NOMO-1 treated with dmso at 0.1 percent for 144 hours (cell line): ENCODE data around the gene CNDP1.
"Not testable (repeated sequence)": the region's sequence is repeated elsewhere in the genome, so short reads cannot be mapped to it uniquely, and the experiment has no call there.

Experiments used
- DNase-seq: peaks from one replicate; lab custom pipeline; 2025; ENCODE audit not compliant: unreplicated experiment; lab: John Stamatoyannopoulos, UW

CNDP1 gene

DNA sequence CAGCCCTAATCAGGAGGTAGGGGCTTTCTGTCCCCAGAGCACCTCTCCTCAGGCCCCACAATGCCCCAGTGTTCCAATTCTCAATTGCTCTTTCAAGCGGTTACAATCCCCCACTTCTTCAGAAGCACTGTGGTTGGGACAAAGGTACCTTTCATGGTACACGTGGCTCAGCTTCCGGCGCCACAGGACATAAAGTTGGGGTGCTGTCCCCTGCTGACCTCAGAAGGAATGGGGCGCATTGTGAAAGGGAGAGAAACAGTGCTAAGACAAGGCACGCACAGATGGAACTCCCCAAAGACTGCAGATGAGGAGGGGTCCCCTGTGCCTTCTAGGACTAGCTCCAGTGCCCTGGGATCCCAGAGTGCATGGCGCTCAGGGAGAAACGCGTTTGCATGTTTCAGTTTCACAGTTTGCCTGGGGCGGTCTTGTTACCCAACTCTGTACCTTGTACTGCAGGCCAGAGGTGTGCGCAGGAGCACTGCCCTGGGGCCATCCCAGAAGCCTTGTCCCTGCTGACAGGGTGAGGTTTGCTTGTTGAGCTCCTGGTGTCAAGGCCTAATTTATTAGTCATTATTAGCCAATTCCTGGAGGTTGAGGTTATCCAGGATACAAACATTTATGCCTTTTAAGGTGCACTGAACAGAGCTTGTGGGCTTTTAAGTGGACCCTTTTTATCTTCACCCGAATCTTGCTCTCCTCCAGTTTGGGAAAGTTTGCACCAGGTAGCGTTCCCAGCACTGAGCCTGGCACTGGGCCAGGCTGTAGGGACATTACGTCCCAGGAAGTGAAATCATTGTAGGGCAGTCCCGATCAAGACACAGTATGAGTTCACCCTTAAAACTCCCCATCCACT is 7.6 kb downstream of the CNDP1 start:
- no peak for DNase-seq

DNA sequence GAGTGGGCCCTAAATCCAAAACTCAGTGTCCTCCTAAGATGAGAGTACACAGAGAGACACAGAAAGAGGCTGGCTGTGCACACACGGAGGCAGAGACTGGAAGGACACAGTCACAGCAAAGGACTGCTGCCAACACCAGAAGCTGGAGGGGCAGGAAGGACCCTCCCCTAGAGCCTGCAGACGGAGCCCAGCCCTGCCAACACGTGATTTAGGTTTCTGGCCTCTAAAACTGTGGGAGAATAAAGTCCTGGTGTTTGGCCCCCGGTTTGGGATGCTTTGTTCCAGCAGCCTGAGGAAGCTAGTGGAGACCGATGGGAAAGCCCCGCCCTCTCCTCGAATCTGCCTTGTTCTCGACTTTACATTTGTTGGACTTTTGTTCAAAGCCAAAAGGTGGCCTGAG is 10.6 kb downstream of the CNDP1 start:
- no peak for DNase-seq

DNA sequence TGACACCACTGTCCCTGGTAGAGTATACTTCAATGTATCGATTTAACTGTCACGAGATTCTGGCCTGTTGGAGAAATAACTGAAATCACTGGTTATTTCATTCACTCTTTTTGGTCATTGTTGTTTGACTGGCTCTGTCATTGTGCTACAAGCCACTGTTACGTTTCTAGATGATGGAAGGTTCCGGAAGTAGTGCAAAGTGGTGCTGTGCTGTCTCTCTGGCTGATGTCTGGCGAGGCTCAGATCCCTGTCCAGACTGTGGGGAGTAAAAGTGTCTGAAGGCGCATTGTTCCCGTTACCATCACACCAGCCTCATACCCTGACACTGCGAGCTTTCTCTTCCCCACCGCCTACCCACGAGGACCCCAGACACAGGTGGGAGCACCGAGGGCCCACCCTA is 11.7 kb downstream of the CNDP1 start:
- DNase-seq: no peak

DNA sequence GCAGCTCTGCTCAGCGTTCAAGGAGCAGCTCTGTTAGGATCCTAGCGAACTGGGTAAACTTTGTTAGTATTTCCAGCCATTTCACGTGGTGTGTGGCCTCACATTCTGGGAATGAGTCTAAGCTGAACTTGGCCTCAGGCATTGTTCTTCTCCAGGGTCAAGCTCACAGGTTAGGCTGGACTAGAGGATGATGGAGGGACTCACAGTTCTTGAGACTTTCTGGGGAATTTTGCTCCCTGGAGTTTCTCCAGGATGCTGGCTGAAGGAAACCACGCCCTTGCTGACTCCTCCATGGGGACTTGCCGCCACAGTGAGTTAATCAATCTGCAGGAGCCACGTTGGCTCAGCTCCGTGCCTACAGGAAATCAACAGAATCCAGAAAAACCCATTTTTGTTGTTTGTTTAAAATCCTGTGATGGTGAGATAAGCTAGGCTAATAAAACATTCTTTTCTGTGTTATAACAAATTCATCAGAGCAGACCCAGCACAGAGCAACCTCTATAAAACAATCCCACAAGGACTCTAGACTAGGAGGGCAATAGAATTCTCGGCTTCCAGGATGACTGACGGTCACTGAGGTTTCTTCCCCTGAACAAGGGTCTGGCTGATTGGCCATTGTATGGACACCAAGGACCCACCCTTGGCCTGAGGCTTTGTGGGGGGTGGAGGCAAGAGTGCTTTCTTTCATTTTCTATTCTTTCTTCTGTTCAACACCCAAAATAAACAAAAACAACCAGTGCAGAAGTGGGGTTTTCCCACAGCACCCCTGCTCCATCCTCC is 12.6 kb downstream of the CNDP1 start:
- DNase-seq: no peak

DNA sequence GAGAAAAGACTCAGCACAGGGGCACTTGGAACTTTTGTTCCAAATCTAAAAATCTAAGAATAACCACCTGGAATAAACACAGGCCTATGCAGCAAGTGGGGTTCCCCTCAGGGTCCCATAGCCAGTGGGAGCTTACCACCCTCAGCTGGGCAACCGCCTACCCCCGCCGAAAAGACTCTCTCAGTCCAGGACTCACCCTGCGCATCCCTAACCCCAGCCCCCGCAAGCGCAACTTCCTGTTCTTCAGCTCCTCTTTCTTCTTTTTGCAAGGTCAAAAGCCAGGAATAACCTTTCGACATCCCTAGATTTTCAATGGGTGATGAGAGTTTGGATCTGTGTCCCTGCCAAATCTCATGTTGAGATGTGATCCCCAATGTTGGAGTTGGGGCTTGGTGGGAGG is 13.6 kb downstream of the CNDP1 start:
- DNase-seq: no peak

- no peak for DNase-seq
Measured at GRCh38 chr18:74549591-74550104, 15.3 kb downstream of the CNDP1 start.

DNA sequence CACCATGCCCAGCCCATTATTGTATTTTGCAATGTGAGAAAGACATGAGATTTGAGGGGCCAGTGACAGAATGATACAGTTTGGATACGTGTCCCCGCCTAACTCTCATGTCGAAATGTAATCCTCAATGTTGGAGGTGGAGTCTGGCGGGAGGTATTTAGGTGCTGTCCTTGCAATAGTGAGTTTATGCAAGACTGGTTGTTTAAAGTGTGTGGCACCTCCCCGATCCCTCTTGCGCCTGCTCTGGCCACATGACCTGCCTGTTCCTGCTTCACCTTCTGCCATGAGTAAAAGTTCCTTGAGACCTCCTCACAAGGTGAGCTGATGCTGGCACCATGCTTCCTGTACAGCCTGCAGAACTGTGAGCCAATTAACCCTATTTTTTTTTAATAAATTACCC is 16.6 kb downstream of the CNDP1 start:
- DNase-seq: no peak

GRCh38 chr18:74551452-74551851 is 17.2 kb downstream of the CNDP1 start:
- DNase-seq: no peak

DNA sequence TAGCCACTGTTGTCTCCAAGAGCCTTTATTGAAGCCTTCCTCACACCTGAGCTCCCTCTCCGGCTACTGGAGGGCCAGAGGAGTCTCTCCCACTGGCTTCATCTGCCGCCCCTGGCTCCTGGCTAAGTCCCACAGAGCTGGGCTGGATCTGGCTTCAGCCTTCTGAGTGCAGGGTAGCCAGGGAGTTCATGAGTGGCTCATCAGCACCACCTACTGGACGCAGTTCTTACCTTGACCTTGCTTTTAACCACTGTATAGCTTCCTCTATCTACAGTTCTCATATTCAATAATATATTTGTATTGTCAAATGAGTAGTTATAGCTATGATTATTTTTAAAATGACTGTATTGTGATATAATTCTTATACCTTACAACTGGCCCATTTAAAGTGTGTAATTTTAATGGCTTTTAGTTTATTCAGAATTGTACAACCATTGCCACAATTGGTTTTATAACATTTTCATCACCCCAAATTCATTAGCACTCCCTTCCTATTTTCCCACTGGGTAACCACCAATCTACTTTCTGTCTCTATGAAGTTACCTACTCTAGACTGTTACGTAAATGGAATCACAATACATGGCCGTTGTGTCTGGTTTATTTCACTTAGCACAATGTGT is 17.7 kb downstream of the CNDP1 start:
- DNase-seq: peak; percentile 79

GRCh38 chr18:74556126-74556525 is 21.8 kb downstream of the CNDP1 start:
- DNase-seq: no peak

GRCh38 chr18:74558096-74558495 is 23.8 kb downstream of the CNDP1 start:
- DNase-seq: no peak

- no peak for DNase-seq
Measured at GRCh38 chr18:74562131-74562730, 27.9 kb downstream of the CNDP1 start.

GRCh38 chr18:74562775-74563174 is 28.5 kb downstream of the CNDP1 start:
- no peak for DNase-seq

- DNase-seq: no peak
Measured at GRCh38 chr18:74563999-74564398, 29.7 kb downstream of the CNDP1 start.

DNA sequence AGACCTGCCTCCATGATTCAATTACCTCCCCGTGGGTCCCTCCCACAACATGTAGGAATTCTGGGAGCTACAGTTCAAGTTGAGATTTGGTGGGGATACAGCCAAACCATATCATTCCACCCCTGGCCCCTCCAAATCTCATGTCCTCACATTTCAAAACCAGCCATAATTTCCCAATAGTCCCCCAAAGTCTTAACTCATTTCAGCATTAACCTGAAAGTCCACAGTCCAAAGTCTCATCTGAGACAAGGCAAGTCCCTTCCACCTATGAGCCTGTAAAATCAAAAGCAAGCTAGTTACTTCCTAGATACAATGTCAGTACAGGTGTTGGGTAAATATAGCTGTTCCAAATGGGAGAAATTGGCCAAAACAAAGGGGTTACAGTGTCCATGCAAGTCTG is 30.9 kb downstream of the CNDP1 start:
- DNase-seq: not testable (repeated sequence)

DNA sequence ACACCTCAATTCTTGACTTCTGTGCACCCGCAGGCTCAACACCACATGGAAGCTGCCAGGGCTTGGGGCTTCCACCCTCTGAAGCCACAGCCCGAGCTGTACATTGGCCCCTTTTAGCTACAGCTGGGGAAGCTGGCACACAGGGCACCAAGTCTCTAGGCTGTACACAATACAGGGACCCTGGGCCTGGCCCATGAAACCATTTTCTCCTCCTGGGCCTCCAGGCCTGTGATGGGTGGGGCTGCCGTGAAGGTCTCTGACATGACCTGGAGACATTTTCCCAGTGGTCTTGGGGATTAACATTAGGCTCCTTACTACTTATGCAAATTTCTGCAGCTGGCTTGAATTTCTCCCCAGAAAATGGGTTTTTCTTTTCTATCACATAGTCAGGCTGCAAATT is 31.7 kb downstream of the CNDP1 start:
- DNase-seq: not testable (repeated sequence)

- peak; percentile 26 for DNase-seq
Measured at GRCh38 chr18:74567822-74568221, 33.5 kb downstream of the CNDP1 start.

GRCh38 chr18:74569401-74569800 is 35.1 kb downstream of the CNDP1 start:
- no peak for DNase-seq

DNA sequence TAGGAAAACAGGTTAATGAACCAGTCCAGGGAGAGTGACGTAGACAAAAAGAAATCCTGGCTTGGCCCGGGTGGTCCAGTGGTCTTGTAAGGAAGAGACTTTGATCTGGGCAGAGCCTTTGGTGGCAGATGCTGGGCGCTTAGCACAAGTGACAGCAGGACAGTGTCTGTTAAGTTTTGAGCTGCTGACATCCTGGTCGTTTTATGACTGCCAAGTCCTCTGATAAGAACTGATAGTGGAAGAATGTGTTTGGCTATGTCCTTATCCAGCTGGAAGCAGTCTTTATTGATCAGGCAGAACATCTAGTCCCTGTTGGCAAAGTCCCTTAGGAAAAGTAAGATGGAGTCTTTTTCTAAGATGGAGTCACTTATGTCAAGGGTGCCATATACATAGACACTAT is 36.0 kb downstream of the CNDP1 start:
- DNase-seq: no peak

- no peak for DNase-seq
Measured at GRCh38 chr18:74571895-74572680, 37.8 kb downstream of the CNDP1 start.
